ENCODE data around the gene SETMAR.
A peak's percentile ranks its signal among the peaks of the same experiment; 100 is the strongest.
"Not testable (repeated sequence)": the region's sequence is repeated elsewhere in the genome, so short reads cannot be mapped to it uniquely, and the experiment has no call there.

Gene SETMAR

DNA sequence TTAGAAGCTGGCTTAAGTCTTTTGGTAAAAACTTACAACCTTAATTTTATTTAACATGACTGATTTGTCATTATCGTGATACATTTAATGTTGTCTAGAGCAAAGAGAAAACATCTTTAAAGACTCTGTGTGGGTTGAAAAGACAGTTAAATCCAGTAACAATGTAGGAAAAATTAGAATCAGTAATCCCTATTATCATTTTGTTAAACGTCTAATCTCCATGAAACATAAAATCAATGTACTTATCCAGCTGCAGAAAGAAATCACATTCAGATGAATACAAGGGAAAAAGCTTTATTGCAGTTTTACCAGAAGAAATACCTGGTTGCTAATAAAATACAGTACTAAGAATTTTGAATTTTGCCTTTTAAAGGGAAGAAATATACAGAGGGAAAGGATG, 21.2 kb upstream of the SETMAR start:
- TF ChIP-seq CTCF (IDR thresholded peaks at IDR 0.05; ENCODE audit: low read depth, low read length, missing control alignments): no peak
- DNase-seq (ENCODE audit: extremely low read depth, low read depth): no peak
- H3K4me3 ChIP-seq (replicated peaks; ENCODE audit: low read depth, low read length): no peak overlapping the region

GRCh38 chr3:4284865-4285264, 18.3 kb upstream of the SETMAR start:
- no peak for TF ChIP-seq CTCF (IDR thresholded peaks at IDR 0.05; ENCODE audit: low read depth, low read length, missing control alignments)

DNA sequence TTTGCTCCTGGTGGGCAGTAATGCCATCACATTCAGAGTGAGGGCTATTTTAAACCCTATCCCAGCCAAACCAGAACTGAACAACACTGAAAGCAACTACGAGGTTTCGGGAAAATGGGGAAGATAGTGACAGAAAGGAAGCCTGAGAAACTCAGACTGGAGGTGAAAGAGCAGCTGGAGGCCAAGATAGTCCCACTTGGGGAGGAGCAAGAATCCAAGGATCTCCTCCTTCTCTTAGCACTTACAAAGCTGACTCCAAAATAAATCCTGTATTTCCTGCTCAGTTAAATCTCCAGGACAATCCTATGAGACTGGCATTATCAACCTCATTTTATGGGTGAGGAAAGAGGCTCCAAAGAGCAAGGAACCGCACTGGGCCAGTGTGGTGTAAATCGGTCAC, 14.1 kb upstream of the SETMAR start:
- no peak for TF ChIP-seq CTCF (IDR thresholded peaks at IDR 0.05; ENCODE audit: low read depth, low read length, missing control alignments)
- no peak for DNase-seq (ENCODE audit: extremely low read depth, low read depth)

More at GRCh38 chr3:4284865-4285264, 18.3 kb upstream of the SETMAR start:
- H3K4me3 ChIP-seq (replicated peaks; ENCODE audit: low read depth, low read length): no peak overlapping the region
- DNase-seq (ENCODE audit: extremely low read depth, low read depth): no peak

DNA sequence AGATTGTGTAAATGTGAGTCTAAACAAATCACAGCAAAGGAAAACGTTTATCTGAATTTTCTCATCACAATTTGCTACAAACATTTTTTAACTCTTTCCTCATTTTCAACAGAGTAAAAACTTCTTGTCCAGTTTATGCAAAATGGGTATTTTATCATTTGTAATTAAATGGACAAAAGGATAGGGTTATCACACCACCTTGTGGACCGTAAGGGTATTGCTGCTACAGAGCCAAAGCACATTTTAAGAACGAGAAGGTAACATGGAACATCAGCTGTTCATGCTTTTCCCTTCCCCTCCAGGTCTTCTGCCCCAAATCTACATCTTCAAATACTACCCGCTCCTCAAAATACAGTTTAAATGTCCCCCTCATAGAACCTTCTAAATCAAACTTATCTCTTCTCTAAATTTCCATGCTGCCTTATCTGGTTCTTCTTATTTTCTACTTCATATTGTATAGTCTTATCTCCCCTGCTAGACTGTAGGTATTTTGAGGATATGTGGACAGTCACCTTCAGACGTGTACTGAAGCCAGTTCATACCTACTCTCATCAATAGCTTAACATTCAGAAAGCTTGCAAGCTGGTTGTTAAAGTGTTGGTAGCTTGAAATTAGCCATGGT, 12.8 kb upstream of the SETMAR start:
- peak; percentile 78 for TF ChIP-seq CTCF (IDR thresholded peaks at IDR 0.05; ENCODE audit: low read depth, low read length, missing control alignments)
- peak; percentile 26 for DNase-seq (ENCODE audit: extremely low read depth, low read depth)

More for the DNA sequence above, 14.1 kb upstream of the SETMAR start:
- H3K4me3 ChIP-seq (replicated peaks; ENCODE audit: low read depth, low read length): no peak overlapping the region

DNA sequence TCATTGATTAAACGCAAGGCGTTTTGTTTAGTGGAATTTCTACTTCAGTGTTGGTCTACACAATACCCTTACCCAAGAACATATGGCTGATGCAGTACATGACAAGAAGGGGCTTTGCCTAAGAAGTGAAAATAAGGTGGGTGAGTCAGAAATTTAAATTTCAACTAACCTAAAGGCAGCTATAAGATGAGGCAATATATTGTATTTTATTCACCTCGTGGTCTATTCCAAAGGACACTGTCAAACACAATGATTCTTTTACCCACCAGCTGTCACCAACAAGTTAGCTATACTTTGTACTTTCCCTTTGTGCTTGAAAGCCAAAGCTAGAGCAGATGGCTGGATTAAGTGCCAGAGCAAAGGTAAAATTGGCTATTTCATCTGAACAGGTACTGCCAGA, 10.9 kb upstream of the SETMAR start:
- DNase-seq (ENCODE audit: extremely low read depth, low read depth): no peak
- no peak overlapping the region for H3K4me3 ChIP-seq (replicated peaks; ENCODE audit: low read depth, low read length)
- no peak for TF ChIP-seq CTCF (IDR thresholded peaks at IDR 0.05; ENCODE audit: low read depth, low read length, missing control alignments)

More for the DNA sequence above, 12.8 kb upstream of the SETMAR start:
- H3K4me3 ChIP-seq (replicated peaks; ENCODE audit: low read depth, low read length): no peak overlapping the region

DNA sequence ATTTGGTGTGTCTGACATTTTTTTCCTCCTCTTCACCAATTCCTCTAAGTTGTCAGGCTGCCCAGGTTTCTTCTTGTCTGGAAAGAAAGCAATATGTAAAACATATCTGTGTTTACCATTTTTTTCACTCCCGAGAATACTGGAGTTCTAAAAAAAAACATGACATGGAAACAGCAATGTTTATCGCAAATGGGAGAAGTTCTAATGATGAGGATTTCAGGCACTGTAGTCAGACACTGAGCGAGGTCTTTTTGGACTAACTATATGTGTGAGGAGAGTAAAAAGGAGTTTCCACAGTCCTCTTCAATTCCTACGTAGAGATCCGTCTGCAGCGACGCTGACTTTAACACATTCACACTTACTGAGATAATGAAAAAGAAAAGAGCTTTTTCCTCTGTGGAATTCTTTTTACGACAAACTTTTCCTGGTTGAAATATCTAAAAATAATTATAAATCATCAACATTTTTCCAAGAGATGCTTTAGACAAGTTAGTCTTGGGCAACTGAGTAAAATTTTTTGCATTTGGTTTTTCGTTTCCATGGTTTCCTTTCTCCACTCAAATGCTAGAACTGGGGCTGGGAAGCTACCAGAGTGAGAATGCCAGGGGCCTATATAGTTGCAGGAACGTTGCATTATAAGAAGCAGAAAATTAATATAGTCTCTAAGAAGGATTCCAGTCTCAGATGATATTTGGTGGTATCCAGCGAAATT, 8.4 kb upstream of the SETMAR start:
- TF ChIP-seq CTCF (IDR thresholded peaks at IDR 0.05; ENCODE audit: low read depth, low read length, missing control alignments): no peak
- no peak overlapping the region for H3K4me3 ChIP-seq (replicated peaks; ENCODE audit: low read depth, low read length)
- no peak for DNase-seq (ENCODE audit: extremely low read depth, low read depth)

- not testable (repeated sequence) for DNase-seq (ENCODE audit: extremely low read depth, low read depth); H3K4me3 ChIP-seq (replicated peaks; ENCODE audit: low read depth, low read length)
Measured at GRCh38 chr3:4296454-4296853, 6.7 kb upstream of the SETMAR start.

Measured in HFF-Myc (cell line).